Measurements from ENCODE around the gene DCBLD1.

DNA sequence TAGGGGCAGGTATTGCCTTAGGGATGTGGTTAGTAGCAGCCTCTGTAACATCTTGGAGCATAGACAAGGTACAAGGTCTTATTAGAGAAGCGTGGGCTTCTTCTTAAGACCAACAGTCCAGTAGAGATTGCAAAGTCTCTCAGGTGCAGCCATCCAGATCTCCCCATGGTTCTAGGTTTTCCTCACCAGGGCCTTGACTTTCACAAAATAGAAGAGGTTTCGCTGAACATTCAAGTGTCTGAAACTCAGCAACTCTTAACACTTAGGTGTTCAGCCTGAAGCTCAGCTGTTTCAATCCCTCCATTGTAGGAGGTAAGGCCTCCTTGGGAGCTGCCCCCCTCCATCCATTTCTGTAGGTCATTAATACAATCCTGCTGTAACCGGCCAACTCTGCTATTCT lies 75.5 kb downstream of the DCBLD1 start:
- TF ChIP-seq, protein P1, sequence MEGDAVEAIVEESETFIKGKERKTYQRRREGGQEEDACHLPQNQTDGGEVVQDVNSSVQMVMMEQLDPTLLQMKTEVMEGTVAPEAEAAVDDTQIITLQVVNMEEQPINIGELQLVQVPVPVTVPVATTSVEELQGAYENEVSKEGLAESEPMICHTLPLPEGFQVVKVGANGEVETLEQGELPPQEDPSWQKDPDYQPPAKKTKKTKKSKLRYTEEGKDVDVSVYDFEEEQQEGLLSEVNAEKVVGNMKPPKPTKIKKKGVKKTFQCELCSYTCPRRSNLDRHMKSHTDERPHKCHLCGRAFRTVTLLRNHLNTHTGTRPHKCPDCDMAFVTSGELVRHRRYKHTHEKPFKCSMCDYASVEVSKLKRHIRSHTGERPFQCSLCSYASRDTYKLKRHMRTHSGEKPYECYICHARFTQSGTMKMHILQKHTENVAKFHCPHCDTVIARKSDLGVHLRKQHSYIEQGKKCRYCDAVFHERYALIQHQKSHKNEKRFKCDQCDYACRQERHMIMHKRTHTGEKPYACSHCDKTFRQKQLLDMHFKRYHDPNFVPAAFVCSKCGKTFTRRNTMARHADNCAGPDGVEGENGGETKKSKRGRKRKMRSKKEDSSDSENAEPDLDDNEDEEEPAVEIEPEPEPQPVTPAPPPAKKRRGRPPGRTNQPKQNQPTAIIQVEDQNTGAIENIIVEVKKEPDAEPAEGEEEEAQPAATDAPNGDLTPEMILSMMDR (optimal IDR thresholded peaks at IDR 0.05 in 1 of 3, IDR thresholded peaks at IDR 0.05 in 1 of 3, conservative IDR thresholded peaks at IDR 0.05 in 1 of 3; ENCODE audit: extremely low read depth in 1 of 3, insufficient read depth in 2 of 3, low read length in 3 of 3), result no peak
- no peak for TF ChIP-seq EZH2 (IDR thresholded peaks at IDR 0.05; ENCODE audit: low read length)

Data from keratinocyte (primary cell).